ENCODE data around the gene OR4F29. TPM values are rescaled to one million over a fixed set of nuclear protein-coding genes. Genes with fewer than 3 reads are reported as not detected.
"Not testable (repeated sequence)": the region's sequence is repeated elsewhere in the genome, so short reads cannot be mapped to it uniquely, and the experiment has no call there.

OR4F29 gene
- under 1 TPM in 1 of 2 donors, not detected in 1; 0.22 TPM for total RNA-seq
- polyA plus RNA-seq (ENCODE audit: insufficient read length in 2 of 2): not detected
- long read RNA-seq, donor 1: 0 reads
- long read RNA-seq, donor 2: 0 reads
- long read RNA-seq, donor 3: 0 reads
- long read RNA-seq, donor 4: 0 reads

GRCh38 chr1:451578-451977 lies at the start of gene OR4F29:
OR4F29 (minus strand) TSS chr1:451678; CDS start chr1:451678, 0 bp downstream.
- H3K4me3 ChIP-seq (ENCODE audit: low read depth, low read length); H3K27me3 ChIP-seq (ENCODE audit: control insufficient read depth, insufficient read depth, low read length); H3K36me3 ChIP-seq (ENCODE audit: control insufficient read depth, insufficient read depth, low read length); H3K9me3 ChIP-seq (ENCODE audit: control insufficient read depth, insufficient read depth, low read length); H3K27ac ChIP-seq (ENCODE audit: low read depth, low read length); H3K4me1 ChIP-seq (ENCODE audit: control insufficient read depth, insufficient read depth, low read length); DNase-seq (ENCODE audit: low read depth in 4 of 6, low spot score in 6 of 6): not testable (repeated sequence)

Other genes with a start within 250 kb of the OR4F29 start
- under 1 TPM in 1 of 2 donors, not detected in 1; 0.22 TPM for gene OR4F16, start 235.0 kb upstream of the OR4F29 start, total RNA-seq
- gene OR4F16, start 235.0 kb upstream of the OR4F29 start, polyA plus RNA-seq (ENCODE audit: insufficient read length in 2 of 2): not detected